OCI-LY7 (cell line): Measurements from ENCODE around the gene MIX23.

ENCODE experiments used
- EZH2phosphoT487 ChIP-seq: fragments of 200-600 bp; sonication (generic); IDR thresholded peaks from 2 replicates; pipeline ENCODE4 v1.6.1; 2018; ENCODE audit warnings: low read depth, borderline replicate concordance, mild to moderate bottlenecking, mixed run types, antibody characterized with exemption, low read length, moderate library complexity, mixed read lengths
- TF ChIP-seq, protein P1 (sequence below): fragments of 200-600 bp; sonication (generic); conservative IDR thresholded peaks from 2 replicates; pipeline ENCODE4 v1.5.1; 2014; ENCODE audit warnings: mild to moderate bottlenecking, antibody characterized with exemption, low read length, moderate library complexity, mixed read lengths

DNA sequence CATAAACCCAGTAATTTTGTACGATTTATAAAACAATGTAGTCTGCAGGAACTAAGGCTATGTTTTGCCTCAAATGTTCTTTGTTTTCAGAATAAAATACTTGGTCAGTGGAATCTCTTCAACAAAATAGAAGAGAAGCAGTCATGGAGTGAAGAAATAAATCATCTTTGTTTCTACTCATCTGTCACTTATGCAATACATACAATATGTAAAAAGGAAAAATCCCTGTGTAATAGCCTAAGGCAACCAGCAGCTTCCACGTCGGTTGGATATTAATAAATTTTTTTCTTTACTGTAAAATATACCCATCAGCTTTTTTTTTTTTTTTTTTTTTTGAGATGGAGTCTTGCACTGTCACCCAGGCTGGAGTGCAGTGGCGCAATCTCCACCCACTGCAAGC, 38.1 kb upstream of the MIX23 start:
- TF ChIP-seq, protein P1, sequence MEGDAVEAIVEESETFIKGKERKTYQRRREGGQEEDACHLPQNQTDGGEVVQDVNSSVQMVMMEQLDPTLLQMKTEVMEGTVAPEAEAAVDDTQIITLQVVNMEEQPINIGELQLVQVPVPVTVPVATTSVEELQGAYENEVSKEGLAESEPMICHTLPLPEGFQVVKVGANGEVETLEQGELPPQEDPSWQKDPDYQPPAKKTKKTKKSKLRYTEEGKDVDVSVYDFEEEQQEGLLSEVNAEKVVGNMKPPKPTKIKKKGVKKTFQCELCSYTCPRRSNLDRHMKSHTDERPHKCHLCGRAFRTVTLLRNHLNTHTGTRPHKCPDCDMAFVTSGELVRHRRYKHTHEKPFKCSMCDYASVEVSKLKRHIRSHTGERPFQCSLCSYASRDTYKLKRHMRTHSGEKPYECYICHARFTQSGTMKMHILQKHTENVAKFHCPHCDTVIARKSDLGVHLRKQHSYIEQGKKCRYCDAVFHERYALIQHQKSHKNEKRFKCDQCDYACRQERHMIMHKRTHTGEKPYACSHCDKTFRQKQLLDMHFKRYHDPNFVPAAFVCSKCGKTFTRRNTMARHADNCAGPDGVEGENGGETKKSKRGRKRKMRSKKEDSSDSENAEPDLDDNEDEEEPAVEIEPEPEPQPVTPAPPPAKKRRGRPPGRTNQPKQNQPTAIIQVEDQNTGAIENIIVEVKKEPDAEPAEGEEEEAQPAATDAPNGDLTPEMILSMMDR: no peak
- no peak for TF ChIP-seq EZH2phosphoT487
